ENCODE results near the gene CRHR1. TPM values are rescaled to one million over a fixed set of nuclear protein-coding genes. Genes with fewer than 3 reads are reported as not detected.

The CRHR1 gene
- total and polyA plus RNA-seq, 10 of the 15 experiments (the other 5 are each of a cell fraction or from before 2014, with no cell fraction given), result 0.08 TPM; not detected in 9

DNA sequence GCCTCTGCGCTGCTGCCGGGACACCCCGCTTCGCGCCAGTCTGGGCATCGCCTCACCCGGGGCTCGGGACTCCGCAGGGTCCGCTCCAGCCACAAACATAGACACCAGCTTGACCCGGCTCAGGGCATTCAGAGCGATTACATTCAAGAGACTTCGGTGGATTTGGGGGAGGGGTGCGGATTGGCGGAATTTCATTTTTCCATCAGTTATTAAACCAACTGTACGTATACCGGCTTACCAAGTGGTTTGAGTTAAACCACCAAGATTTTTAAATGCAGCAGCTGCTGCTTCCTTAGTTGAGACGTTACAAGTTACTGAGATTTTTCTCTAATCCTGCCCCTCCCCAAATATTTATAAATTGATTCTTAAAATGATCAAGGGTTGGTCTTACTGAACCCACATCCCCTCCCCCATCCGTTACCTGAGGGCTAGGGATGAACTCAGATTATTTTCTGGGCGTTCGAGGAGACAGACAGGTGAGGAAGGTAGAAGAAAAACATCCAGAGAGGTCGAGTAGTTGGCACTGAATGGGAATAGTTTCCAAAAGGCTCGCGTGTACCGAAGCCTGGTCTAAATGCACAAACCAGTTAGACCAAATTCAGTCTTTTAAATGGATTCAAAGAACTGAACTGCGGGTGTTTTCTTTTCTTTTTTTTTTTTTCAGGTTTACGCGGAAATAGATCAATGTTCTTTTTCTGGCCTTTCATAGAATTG, 1.5 kb downstream of the CRHR1 start (continued):
- TF ChIP-seq, protein P1, sequence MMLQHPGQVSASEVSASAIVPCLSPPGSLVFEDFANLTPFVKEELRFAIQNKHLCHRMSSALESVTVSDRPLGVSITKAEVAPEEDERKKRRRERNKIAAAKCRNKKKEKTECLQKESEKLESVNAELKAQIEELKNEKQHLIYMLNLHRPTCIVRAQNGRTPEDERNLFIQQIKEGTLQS (IDR thresholded peaks at IDR 0.05; ENCODE audit: borderline replicate concordance, extremely low read depth, low read depth, low read length), result no peak
- no peak for TF ChIP-seq BMI1 (IDR thresholded peaks at IDR 0.05; ENCODE audit: borderline replicate concordance)
- no peak for TF ChIP-seq CTCF (IDR thresholded peaks at IDR 0.05 in 2 of 3, conservative IDR thresholded peaks at IDR 0.05 in 1 of 3; ENCODE audit: control insufficient read depth in 2 of 3, extremely low read depth in 1 of 3, insufficient read depth in 1 of 3, low read depth in 3 of 3, low read length in 3 of 3)
- TF ChIP-seq MXI1 (IDR thresholded peaks at IDR 0.05; ENCODE audit: low read depth, low read length), result no peak
- no peak for TF ChIP-seq POLR2AphosphoS5 (IDR thresholded peaks at IDR 0.05; ENCODE audit: low read length)

GRCh38 chr17:45786349-45786748, 2.2 kb downstream of the CRHR1 start:
- H3K4me2 ChIP-seq (ENCODE audit: control insufficient read depth, insufficient read depth), result no peak overlapping the region
- RAD21 ChIA-PET (ENCODE audit: unreplicated experiment), result interaction anchor here (0.6 kb wide), 1 partner anchor 127 kb away, joined by 4 read pairs; no protein-coding TSS in a partner anchor
- no peaks in the 10 kb centered on the region for H3K9me3 ChIP-seq (replicated peaks; ENCODE audit: control insufficient read depth, insufficient read depth, low read length)
- H3K79me2 ChIP-seq (ENCODE audit: control insufficient read depth, insufficient read depth, low read length), result no peaks in the 10 kb centered on the region
- no peak overlapping the region for H3K4me3 ChIP-seq
- ATAC-seq (no peak), FAIRE-seq (no peak), DNase-seq (ENCODE audit: low read depth, low spot score) (no peak)
- CTCF ChIA-PET, result interaction anchor here (1.0 kb wide), 1 partner anchor 146 kb away, joined by 3 read pairs; no protein-coding TSS in a partner anchor
- H3K36me3 ChIP-seq (ENCODE audit: control insufficient read depth in 2 of 2, insufficient read depth in 2 of 2, low read length in 1 of 2), result no peaks in the 10 kb centered on the region
- WGBS (ENCODE audit: insufficient coverage, insufficient replicate concordance, low lambda C conversion rate, missing lambda C conversion rate), result 22% methylated on average over 2 of the region's 3 CpGs
- H2AFZ ChIP-seq (ENCODE audit: control insufficient read depth, low read depth, low read length), result no peak overlapping the region
- H3K4me1 ChIP-seq (ENCODE audit: control insufficient read depth, insufficient read depth, low read length), result no peaks in the 10 kb centered on the region
- BruUV-seq (replicated peaks), result no TSS peak
- H4K20me1 ChIP-seq (ENCODE audit: control insufficient read depth, insufficient read depth), result no peaks in the 10 kb centered on the region
- H3K9ac ChIP-seq (ENCODE audit: control insufficient read depth, insufficient read depth, low read length), result no peak overlapping the region
- intact Hi-C loops (cut with micrococcal nuclease; ENCODE audit: unreplicated experiment), result no loop called here
- H3K27ac ChIP-seq (ENCODE audit: control insufficient read depth, insufficient read depth), result no peak overlapping the region
- SMC1A ChIA-PET (ENCODE audit: uncharacterized antibody, unreplicated experiment), result no interaction called here
- H3K27me3 ChIP-seq (replicated peaks in 1 of 2; ENCODE audit: control insufficient read depth in 2 of 2, insufficient read depth in 2 of 2, low read length in 1 of 2), result peaks cover 13 to 20% of the 10 kb centered on the region in 2 experiments
- POLR2A ChIA-PET, result no interaction called here
- in situ Hi-C loops (cut with MboI), result no loop called here
- TF ChIP-seq ZNF687 (IDR thresholded peaks at IDR 0.05), result no peak
- TF ChIP-seq ZZZ3 (IDR thresholded peaks at IDR 0.05; ENCODE audit: control insufficient read depth, insufficient read length, low read depth), result no peak
- TF ChIP-seq EZH2 (IDR thresholded peaks at IDR 0.05; ENCODE audit: borderline replicate concordance, control insufficient read depth, low read depth, low read length), result no peak
- no peak for TF ChIP-seq USF1 (IDR thresholded peaks at IDR 0.05; ENCODE audit: borderline replicate concordance, extremely low read length, insufficient read depth, low read depth, low read length)
- TF ChIP-seq RBBP5 (conservative IDR thresholded peaks at IDR 0.05), result no peak

Measured in GM12878 (cell line).